NCI-H187 treated with DMSO at 0.1 percent for 48 hours (cell line): ENCODE measurements around the gene AFF3.
"Not testable (repeated sequence)": the region's sequence is repeated elsewhere in the genome, so short reads cannot be mapped to it uniquely, and the experiment has no call there.

ENCODE experiments used
- DNase-seq: peaks from one replicate; lab custom pipeline; 2025; lab: John Stamatoyannopoulos, UW

Gene AFF3

GRCh38 chr2:99662761-99663341 is 479.5 kb downstream of the AFF3 start:
- DNase-seq = peak; percentile 45

GRCh38 chr2:99661761-99662160 is 480.6 kb downstream of the AFF3 start:
- not testable (repeated sequence) for DNase-seq

- no peak for DNase-seq
Measured at GRCh38 chr2:99660616-99661406, 481.6 kb downstream of the AFF3 start.

- DNase-seq = no peak
Measured at GRCh38 chr2:99659874-99660273, 482.5 kb downstream of the AFF3 start.

- DNase-seq = no peak
Measured at GRCh38 chr2:99657691-99658258, 484.6 kb downstream of the AFF3 start.

GRCh38 chr2:99656994-99657393 is 485.4 kb downstream of the AFF3 start:
- no peak for DNase-seq

DNA sequence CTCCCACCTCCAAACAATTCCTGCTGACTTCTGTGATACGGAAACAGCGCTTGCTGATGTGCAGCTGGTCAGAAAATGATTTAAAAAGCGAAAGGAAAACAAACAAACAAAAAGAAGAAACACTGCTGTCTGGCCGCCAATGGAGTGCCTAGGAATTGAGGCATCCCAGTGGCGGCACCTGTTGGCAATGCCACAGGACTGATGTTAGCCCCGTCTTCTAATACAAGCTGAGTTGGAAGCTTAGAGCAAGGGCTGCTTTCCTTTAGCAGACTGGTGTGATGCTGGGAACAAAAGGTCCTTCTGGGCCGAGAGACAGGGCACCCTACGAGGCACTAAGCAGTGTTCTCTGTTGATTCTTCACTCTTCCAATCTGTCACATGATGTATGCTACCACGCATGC is 489.0 kb downstream of the AFF3 start:
- DNase-seq = no peak

DNA sequence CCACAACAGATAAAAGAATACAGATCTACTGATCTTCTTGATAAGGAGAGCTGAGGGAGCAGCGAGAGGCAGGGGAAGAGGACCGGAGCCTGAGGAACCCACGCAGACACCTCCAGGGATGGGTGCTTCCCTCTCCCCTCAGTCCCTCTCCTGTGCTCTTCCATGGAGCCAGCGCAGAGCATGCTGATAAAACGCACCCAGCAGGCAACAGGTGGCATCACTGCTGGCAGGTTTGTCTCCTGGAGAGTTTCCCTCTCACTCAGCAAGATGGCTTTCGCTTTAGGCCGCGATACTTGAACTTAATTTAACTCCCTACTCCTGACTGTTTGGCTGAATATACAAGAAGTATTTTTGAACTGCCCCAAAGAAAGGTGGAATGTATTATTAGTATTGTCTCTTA is 489.5 kb downstream of the AFF3 start:
- no peak for DNase-seq

DNA sequence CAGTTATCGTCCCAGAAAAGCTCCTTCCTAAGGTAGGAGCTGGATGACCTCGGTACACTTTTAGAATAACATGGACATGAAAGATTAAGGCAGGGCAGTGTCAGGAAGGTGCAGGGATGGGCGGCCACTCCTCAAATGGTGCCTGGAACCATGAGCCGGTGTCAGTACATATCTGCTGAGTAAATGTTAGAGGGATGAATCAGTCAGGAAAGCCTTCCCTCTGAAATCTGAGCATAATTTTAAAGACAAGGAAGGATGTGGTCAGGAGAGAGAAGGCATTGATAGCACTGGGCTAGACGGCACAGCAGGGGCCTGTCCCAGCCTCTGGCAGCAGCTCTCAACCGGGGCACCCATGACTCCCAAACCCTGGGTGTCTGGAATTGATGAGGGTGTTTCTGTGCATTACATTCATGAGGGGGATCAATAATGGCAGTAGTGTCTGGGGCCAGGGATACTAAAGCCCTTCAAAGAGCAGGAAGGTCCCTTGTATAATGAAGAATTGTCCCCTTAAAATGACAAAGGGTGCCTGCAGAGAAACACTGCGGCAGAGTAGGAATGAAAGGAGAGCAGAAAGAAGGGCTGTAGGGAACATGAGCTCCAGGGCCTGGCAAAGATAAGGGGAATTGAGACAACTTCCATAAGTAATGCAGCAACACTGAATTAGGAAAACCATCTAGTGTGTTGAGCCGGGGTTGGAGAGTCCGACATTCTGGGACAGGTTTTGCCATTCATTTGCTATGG is 490.3 kb downstream of the AFF3 start:
- DNase-seq = no peak

- DNase-seq = no peak
Measured at GRCh38 chr2:99648906-99649789, 493.2 kb downstream of the AFF3 start.

- no peak for DNase-seq
Measured at GRCh38 chr2:99648178-99648844, 494.1 kb downstream of the AFF3 start.

DNA sequence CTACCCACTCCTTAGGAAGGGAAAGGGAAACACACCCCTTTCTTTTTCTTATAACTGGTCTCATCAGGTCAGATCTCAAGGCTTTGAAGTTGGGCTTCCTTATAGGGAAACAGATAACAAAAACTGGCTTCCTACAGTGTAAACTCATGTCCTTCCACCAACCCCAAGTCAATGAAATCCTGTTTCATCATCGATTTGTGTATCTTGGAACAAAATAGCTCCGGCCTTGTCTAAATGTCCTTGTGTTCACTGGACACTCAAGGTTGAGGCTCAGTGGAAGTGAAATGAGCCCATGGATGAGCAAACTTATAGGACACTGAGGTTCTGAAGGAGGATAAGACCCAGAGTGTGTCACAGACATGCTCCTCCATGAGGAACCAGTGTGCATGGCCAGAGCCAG is 496.4 kb downstream of the AFF3 start:
- no peak for DNase-seq

DNA sequence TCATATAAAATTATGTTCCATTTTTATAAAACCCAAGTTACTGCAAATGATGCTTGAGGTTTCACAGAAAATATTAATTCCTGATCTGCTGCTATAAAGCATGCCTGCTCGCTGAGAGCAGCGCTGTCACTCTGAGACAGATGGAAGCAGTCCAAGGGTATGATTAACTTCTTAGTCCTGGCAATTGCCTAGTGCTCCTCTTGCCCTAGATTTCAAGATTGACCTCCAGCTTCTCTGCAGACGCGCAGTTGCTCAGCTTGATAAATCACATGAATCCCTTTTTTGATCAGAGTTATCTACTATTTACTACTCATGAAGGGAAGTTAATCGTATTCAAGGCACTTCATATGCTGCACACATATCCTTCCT is 498.0 kb downstream of the AFF3 start:
- DNase-seq = no peak

- no peak for DNase-seq
Measured at GRCh38 chr2:99643787-99644418, 498.5 kb downstream of the AFF3 start.

DNA sequence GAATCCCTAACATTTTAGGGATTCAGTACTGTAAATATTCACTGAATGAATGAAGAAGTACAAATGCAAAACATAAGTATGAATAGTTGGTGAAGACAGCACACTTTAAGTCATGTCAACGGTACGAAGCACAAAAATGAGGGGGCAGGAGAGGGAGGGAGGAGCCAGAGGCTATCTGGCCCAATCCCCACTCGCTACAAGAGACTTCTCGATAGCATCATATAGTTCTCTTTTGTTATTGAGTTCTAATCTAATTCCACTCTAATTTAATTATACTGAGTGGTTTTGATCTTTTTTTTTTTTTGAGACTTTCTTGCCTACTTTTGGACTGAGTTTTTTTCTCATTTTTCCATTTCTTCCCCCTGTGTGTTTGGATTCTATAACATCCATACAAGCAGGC is 500.4 kb downstream of the AFF3 start:
- DNase-seq = no peak

DNA sequence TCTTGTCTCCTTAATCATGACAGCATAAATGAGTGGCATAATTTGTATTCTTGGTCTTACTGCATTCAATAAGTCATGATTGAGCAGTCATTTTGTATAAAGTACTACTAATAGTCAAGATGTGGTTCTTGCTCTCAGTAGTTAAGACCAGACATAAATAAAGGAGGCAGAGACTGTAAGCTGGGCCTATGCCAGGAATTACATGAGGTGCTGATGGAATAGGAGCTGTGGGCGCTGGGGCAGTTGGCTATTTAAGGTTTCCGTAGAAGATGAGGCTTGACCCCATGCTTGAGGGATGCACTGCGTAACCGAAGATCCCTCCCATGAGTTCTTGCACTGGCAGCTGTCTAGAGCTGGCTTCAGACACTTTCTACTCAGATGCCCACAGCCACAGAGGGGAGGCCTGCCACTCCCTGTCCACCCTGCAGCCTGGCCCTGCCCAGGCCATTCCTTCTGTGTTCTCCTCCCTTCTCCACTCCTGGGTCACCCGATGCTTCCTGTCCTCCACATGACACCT is 501.7 kb downstream of the AFF3 start:
- no peak for DNase-seq

- no peak for DNase-seq
Measured at GRCh38 chr2:99638791-99639190, 503.6 kb downstream of the AFF3 start.

DNA sequence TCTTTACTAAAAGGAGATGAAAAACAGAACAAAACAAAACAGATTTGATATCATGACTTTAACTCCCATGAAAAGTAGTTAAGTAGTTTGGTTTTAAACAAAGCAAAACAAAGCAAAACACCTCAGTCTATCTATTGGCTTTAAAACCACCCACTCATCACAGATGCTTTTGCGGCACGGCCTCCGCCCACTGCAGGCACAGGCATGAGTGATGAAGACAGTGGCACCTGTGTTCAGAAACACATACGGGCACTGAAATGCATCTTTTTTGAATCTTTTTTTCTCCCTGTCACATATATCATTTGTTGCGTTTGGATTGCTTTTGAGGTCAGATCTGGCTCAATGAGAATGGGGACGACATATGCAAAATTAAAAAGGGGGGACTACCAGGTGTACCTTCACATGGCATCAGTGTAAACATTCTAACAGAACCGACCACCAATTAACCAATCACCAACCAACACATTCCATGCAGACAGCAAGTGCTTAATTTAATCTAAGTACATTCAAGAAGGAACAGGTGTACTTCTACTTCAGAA is 505.2 kb downstream of the AFF3 start:
- DNase-seq = no peak

DNA sequence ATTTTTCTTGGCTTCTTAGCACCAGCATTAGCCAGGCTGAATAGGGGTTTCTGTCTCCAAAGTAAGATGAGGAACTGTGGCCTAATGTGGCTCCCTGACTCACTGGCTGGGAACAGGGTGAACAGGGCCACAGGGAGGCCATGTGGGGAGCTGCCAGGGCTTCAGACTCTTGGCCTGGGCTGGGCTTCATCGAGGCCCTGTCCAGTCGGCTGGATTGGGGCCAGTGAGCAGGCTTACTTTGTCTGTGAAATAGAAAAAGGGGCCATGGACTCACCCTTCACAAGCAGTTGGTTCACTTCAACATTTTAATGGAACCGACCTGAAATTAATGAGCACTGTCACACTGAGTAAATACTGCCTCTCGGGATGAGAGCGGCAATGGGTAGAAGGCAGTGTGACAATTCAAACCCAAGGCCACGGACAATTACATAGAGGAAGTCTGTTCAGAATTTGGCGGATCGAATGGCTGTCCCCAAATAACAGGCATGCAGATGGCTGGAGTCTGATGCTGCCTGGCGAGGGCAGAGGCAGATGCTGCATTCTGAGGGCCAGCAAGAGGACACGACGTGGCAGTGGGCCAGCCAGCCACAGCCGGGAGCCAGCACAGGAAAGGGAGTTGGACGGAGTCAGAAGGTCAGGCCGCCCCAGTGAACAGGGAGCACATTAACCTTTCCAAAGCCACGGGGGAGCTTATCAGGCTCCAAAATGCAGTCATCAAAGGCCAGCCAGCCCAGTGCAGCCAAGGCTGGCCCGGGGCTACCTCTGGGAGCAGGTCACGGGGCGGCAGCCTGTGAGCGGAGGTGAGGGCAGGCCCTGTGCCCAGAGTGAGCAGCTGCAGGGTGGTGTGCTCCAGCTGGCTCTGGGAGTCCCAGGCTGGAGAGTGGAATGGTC is 506.0 kb downstream of the AFF3 start:
- DNase-seq = no peak
